Subcutaneous adipose tissue (tissue), 4 donors: ENCODE results near the gene RAD51D. TPM values are rescaled to one million over a fixed set of nuclear protein-coding genes. Genes with fewer than 3 reads are reported as not detected.

Experiments
- total RNA-seq, 4 donors: library from RNA; depleted of rRNA; stranded (reverse); fragments of >200 nt; gene quantifications; one replicate each; pipeline ENCODE4 v1.1.0, GENCODE V29; 2016
- TF ChIP-seq, protein P1 (sequence below): fragments of 450-650 bp; IDR thresholded peaks from one replicate; pipeline ENCODE4 v1.5.1; 2016; ENCODE audit warnings: low read depth, mild to moderate bottlenecking, control low read depth, antibody characterized with exemption, moderate library complexity

RAD51D gene
- total RNA-seq, 4 donors from 2014 or later: 2.6 to 16.2 (median 7.8) TPM

DNA sequence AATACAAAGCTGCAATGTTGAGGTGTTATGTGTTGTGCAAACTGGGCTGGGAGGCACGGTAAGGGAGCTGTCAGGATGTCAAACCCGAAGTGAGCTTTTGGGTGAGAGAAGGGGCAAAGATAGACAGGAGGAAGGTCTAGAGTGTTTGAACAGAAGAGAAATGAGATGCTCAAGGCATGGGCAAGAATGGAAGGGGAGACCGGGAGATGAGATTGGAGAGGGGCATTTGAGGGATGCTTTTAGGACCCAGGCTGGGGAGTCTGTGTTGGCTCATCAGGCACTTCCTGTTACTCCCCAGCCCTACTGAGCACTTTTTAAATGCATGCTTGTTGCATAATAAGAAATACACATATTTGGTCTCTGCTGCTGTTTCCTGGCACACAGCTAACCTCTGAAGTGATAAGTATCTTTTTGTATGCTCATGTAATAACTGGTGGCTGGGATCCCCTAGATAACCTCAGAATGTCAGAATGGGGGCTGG lies 41.7 kb upstream of the RAD51D start:
- TF ChIP-seq, protein P1, sequence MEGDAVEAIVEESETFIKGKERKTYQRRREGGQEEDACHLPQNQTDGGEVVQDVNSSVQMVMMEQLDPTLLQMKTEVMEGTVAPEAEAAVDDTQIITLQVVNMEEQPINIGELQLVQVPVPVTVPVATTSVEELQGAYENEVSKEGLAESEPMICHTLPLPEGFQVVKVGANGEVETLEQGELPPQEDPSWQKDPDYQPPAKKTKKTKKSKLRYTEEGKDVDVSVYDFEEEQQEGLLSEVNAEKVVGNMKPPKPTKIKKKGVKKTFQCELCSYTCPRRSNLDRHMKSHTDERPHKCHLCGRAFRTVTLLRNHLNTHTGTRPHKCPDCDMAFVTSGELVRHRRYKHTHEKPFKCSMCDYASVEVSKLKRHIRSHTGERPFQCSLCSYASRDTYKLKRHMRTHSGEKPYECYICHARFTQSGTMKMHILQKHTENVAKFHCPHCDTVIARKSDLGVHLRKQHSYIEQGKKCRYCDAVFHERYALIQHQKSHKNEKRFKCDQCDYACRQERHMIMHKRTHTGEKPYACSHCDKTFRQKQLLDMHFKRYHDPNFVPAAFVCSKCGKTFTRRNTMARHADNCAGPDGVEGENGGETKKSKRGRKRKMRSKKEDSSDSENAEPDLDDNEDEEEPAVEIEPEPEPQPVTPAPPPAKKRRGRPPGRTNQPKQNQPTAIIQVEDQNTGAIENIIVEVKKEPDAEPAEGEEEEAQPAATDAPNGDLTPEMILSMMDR: no peak

DNA sequence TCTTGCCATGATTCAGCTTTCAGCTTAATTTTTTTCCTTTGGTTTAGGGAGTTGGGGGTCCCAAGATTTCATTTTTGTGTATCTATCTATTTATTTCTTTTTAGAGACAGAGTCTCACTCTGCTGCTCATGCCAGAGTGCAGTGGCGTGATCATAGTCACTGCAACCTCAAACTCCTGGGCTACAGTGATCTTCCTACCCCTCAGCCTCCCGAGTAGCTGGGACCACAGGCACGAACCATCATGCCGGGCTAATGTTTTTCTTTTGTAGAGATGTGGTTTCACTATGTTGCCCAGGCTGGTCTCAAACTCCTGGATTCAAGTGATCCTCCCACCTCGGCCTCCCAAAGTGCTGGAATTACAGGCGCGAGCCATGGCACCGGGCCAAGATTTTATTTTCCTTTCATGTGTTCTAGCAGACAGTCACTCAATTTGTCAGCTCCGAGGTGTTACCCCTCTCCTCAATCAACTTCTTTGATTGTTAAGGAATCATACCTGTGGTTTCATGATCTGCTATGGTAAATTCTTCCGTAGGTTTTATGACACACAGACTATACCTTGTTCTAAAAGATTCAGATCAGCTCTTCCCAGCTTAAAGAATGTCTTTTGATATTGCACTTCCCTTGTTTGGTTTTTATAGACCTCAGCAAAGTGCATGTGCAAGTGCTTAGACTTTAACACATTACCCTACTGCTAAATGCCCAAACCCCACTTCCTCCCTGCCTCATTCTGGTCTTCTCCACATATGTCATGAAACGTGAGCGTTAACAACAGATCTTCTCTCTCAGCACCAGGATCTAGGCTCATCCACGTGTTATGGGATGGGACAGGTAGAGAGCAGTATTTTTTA lies 40.9 kb upstream of the RAD51D start:
- TF ChIP-seq, protein P1: no peak

DNA sequence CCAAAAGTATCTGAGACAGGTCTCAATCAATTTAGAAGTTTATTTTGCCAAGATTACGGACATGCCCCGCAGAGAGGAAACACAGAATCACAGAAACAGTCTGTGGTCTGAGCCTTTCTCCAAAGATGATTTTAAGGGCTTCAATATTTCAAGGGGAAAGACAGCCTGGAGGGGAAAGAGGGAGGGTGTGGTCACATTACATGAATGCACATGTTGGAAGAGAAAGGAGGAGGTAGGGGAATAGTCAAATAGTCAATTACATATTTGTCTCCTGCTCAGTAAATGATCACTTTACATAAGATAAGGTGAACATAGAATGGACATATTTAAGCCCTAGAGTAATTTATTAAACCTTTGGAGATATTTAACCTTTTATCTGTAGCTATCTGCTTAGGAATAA lies 40.3 kb upstream of the RAD51D start:
- TF ChIP-seq, protein P1: no peak

DNA sequence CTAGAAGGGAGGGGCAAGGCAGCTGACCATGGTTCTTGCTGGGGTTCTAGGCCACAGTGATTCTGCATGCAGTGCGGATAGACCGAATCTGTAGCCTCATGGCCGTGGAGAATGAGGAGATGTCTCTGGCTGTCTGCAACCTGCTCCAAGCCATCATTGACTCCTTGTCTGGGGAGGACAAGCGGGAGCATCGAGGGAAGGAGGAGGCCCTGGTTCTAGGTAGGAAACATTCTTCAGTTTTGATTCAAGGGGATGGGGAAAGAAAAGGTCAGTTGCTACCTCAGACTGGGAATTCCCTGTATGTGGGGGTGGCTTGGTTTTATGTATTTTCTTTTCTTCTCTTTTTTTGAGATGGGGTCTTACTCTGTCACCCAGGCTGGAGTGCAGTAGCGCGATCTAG lies 35.6 kb upstream of the RAD51D start:
- TF ChIP-seq, protein P1: no peak

DNA sequence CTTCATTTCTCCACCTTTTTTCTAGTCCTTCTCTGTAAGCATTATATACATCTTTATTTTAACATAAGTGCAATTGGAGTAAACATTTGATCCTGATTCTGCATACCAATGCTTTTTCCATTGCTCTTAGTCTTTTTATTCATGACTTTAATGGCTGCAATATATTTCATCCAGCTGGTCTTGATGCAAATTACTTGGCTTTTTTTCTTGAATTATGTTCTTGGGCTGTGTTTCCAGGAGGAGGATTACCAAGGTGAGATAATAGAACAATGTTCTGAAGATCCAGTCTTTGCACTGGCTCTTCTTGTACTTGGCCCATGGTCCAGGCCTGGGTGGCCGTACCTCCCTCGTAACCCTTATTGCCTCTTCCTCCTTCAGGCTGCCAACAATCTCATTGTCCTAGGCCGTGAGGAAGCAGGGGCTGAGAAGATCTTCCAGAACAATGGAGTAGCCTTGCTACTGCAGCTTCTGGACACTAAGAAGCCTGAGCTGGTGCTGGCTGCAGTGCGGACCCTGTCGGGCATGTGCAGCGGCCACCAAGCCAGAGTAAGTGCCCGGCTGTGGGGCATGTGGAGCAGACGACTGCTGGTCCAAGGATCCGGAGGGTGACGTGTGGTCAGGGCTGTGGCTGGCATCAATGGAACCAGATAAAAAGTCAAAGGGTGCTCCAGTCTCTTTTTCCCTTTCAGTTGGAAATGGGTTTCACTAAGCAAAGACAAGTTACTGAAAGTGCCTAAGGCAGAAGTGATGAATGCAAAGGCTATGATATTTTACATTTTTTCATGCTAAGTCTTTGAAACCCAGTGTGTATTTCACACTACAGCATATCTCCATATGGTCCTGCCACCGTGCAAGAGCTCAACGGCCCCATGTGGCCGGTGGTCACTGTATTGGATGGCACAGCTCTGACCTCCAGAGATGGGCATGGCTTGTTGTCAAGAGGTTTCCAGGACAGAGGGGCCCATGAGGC lies 34.8 kb upstream of the RAD51D start:
- TF ChIP-seq, protein P1: no peak

DNA sequence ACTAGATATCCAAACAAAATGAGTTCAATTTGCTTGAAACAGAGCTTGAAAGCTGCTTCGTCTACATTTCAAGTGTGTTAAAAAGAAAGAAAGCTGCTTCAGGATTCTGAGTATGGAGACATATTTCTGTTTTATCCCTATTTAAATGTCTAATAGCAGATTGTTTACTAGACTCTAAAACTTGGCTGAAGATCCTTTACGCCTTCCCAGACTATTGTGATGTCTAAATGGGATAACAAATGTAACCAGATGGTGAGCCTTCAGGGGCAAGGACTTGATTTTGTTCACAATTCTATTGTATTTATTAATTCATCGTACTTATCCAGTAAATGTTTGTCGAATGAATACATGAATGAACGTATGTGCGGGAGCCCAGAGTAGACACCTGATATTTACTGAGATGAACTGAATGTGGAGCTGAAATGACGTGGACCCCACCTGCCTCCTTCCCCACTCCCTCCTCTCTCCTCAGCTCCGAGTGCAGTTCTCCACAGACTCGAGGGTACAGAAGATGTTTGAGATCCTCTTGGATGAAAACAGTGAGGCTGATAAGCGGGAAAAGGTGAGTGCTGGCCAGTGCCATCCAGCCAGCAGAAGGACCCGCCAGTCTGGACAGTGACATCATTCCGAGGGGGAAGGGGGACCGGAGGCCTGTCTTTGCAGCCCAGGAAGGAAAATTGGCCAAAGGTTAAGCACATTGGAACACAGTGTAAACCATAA lies 32.9 kb upstream of the RAD51D start:
- TF ChIP-seq, protein P1: no peak
